Measurements from ENCODE around the gene PRKCH. TPM values are rescaled to one million over a fixed set of nuclear protein-coding genes. Genes with fewer than 3 reads are reported as not detected.

PRKCH gene
- total RNA-seq, 1 donor, result 3.3 TPM

- no peaks in the 10 kb centered on the region for H3K27me3 ChIP-seq (ENCODE audit: insufficient read depth, low read length)
- no peaks in the 10 kb centered on the region for H4K20me1 ChIP-seq (ENCODE audit: insufficient read depth, low read length)
- DNase-seq (ENCODE audit: insufficient read length, low spot score, missing footprints), result peak; percentile 22
- TF ChIP-seq CTCF (IDR thresholded peaks at IDR 0.05; ENCODE audit: extremely low read depth, low read depth, low read length), result no peak
- H3K9me3 ChIP-seq (ENCODE audit: low read depth, low read length), result no peaks in the 10 kb centered on the region
- peaks cover 86% of the 10 kb centered on the region for H3K4me1 ChIP-seq (ENCODE audit: insufficient read depth, low read length)
- H2AFZ ChIP-seq (ENCODE audit: low read length), result peak overlapping the region; percentile 11
- peak overlapping the region; percentile 98 for H3K27ac ChIP-seq (ENCODE audit: low read depth, low read length)
- no peaks in the 10 kb centered on the region for H3K36me3 ChIP-seq (ENCODE audit: insufficient read depth, low read length)
- H3K4me3 ChIP-seq (ENCODE audit: insufficient read depth, low read length), result no peak overlapping the region
- peak overlapping the region; percentile 47 for H3K4me2 ChIP-seq (ENCODE audit: insufficient read depth, low read length)
- H3K79me2 ChIP-seq (ENCODE audit: insufficient read depth, low read length), result peaks cover 11% of the 10 kb centered on the region
Measured at GRCh38 chr14:61584331-61584741, 263.0 kb downstream of the PRKCH start.

- no peaks in the 10 kb centered on the region for H3K27me3 ChIP-seq (ENCODE audit: insufficient read depth, low read length)
- H3K4me2 ChIP-seq (ENCODE audit: insufficient read depth, low read length), result peak overlapping the region; percentile 63
- peak overlapping the region; percentile 98 for H3K27ac ChIP-seq (ENCODE audit: low read depth, low read length)
- TF ChIP-seq CTCF (IDR thresholded peaks at IDR 0.05; ENCODE audit: extremely low read depth, low read depth, low read length), result no peak
- peak; percentile 55 for DNase-seq (ENCODE audit: insufficient read length, low spot score, missing footprints)
- H3K4me3 ChIP-seq (ENCODE audit: insufficient read depth, low read length), result peak overlapping the region; percentile 8
- no peaks in the 10 kb centered on the region for H3K9me3 ChIP-seq (ENCODE audit: low read depth, low read length)
- no peaks in the 10 kb centered on the region for H3K36me3 ChIP-seq (ENCODE audit: insufficient read depth, low read length)
- no peaks in the 10 kb centered on the region for H4K20me1 ChIP-seq (ENCODE audit: insufficient read depth, low read length)
- H2AFZ ChIP-seq (ENCODE audit: low read length), result no peak overlapping the region
- H3K4me1 ChIP-seq (ENCODE audit: insufficient read depth, low read length), result peaks cover 78% of the 10 kb centered on the region
- H3K79me2 ChIP-seq (ENCODE audit: insufficient read depth, low read length), result peaks cover 8% of the 10 kb centered on the region
Measured at GRCh38 chr14:61585598-61586543, 264.5 kb downstream of the PRKCH start.

GRCh38 chr14:61586544-61587055, 265.2 kb downstream of the PRKCH start:
- no peaks in the 10 kb centered on the region for H4K20me1 ChIP-seq (ENCODE audit: insufficient read depth, low read length)
- H3K4me2 ChIP-seq (ENCODE audit: insufficient read depth, low read length), result peak overlapping the region; percentile 63
- no peaks in the 10 kb centered on the region for H3K36me3 ChIP-seq (ENCODE audit: insufficient read depth, low read length)
- no peak for TF ChIP-seq CTCF (IDR thresholded peaks at IDR 0.05; ENCODE audit: extremely low read depth, low read depth, low read length)
- peaks cover 71% of the 10 kb centered on the region for H3K4me1 ChIP-seq (ENCODE audit: insufficient read depth, low read length)
- peaks cover 4% of the 10 kb centered on the region for H3K79me2 ChIP-seq (ENCODE audit: insufficient read depth, low read length)
- peak; percentile 65 for DNase-seq (ENCODE audit: insufficient read length, low spot score, missing footprints)
- no peaks in the 10 kb centered on the region for H3K9me3 ChIP-seq (ENCODE audit: low read depth, low read length)
- no peaks in the 10 kb centered on the region for H3K27me3 ChIP-seq (ENCODE audit: insufficient read depth, low read length)
- no peak overlapping the region for H3K4me3 ChIP-seq (ENCODE audit: insufficient read depth, low read length)
- H2AFZ ChIP-seq (ENCODE audit: low read length), result no peak overlapping the region
- H3K27ac ChIP-seq (ENCODE audit: low read depth, low read length), result peak overlapping the region; percentile 98

GRCh38 chr14:61587081-61587713, 265.8 kb downstream of the PRKCH start:
- H3K79me2 ChIP-seq (ENCODE audit: insufficient read depth, low read length), result peaks cover 4% of the 10 kb centered on the region
- H3K9me3 ChIP-seq (ENCODE audit: low read depth, low read length), result no peaks in the 10 kb centered on the region
- H3K36me3 ChIP-seq (ENCODE audit: insufficient read depth, low read length), result no peaks in the 10 kb centered on the region
- TF ChIP-seq CTCF (IDR thresholded peaks at IDR 0.05; ENCODE audit: extremely low read depth, low read depth, low read length), result no peak
- H3K27me3 ChIP-seq (ENCODE audit: insufficient read depth, low read length), result no peaks in the 10 kb centered on the region
- peak overlapping the region; percentile 63 for H3K4me2 ChIP-seq (ENCODE audit: insufficient read depth, low read length)
- H3K4me1 ChIP-seq (ENCODE audit: insufficient read depth, low read length), result peaks cover 65% of the 10 kb centered on the region
- peak overlapping the region; percentile 2 for H3K4me3 ChIP-seq (ENCODE audit: insufficient read depth, low read length)
- H3K27ac ChIP-seq (ENCODE audit: low read depth, low read length), result peak overlapping the region; percentile 98
- no peaks in the 10 kb centered on the region for H4K20me1 ChIP-seq (ENCODE audit: insufficient read depth, low read length)
- peak; percentile 34 for DNase-seq (ENCODE audit: insufficient read length, low spot score, missing footprints)
- no peak overlapping the region for H2AFZ ChIP-seq (ENCODE audit: low read length)
